ENCODE measurements around the gene CACFD1.

Gene CACFD1

GRCh38 chr9:133425049-133425632, 34.6 kb upstream of the CACFD1 start:
- Histone ChIP-seq H2AFZ (no peak overlapping the region), H3K4me1 (no peaks in the 10 kb centered on the region), H3K4me3 (ENCODE audit: low read depth, low read length) (no peak overlapping the region), H3K9me3 (ENCODE audit: control insufficient read depth, low read length) (no peaks in the 10 kb centered on the region), H3K36me3 (ENCODE audit: control insufficient read depth, insufficient read depth, low read length) (no peaks in the 10 kb centered on the region), H3K79me2 (no peaks in the 10 kb centered on the region), H3K27me3 (ENCODE audit: control insufficient read depth, insufficient read depth, low read length) (no peaks in the 10 kb centered on the region), H3K27ac (no peak overlapping the region), H3K4me2 (ENCODE audit: low read length) (no peak overlapping the region), H3K9ac (no peak overlapping the region)
- no peak for TF ChIP-seq CTCF (IDR thresholded peaks at IDR 0.05)

GRCh38 chr9:133426011-133426410, 33.8 kb upstream of the CACFD1 start:
- Histone ChIP-seq H3K9ac (no peak overlapping the region), H3K27me3 (ENCODE audit: control insufficient read depth, insufficient read depth, low read length) (no peaks in the 10 kb centered on the region), H3K4me3 (ENCODE audit: low read depth, low read length) (no peak overlapping the region), H2AFZ (no peak overlapping the region), H3K4me1 (no peaks in the 10 kb centered on the region), H3K36me3 (ENCODE audit: control insufficient read depth, insufficient read depth, low read length) (no peaks in the 10 kb centered on the region), H3K27ac (no peak overlapping the region), H3K4me2 (ENCODE audit: low read length) (no peak overlapping the region), H3K79me2 (no peaks in the 10 kb centered on the region), H3K9me3 (ENCODE audit: control insufficient read depth, low read length) (no peaks in the 10 kb centered on the region)
- TF ChIP-seq CTCF (IDR thresholded peaks at IDR 0.05) = no peak

GRCh38 chr9:133427658-133428348, 32.0 kb upstream of the CACFD1 start:
- H3K4me2 ChIP-seq (ENCODE audit: low read length) = peak overlapping the region; percentile 72
- no peaks in the 10 kb centered on the region for H3K27me3 ChIP-seq (ENCODE audit: control insufficient read depth, insufficient read depth, low read length)
- H3K4me1 ChIP-seq = no peaks in the 10 kb centered on the region
- H2AFZ ChIP-seq = peak overlapping the region; percentile 46
- no peak overlapping the region for H3K9ac ChIP-seq
- peak overlapping the region; percentile 51 for H3K27ac ChIP-seq
- H3K36me3 ChIP-seq (ENCODE audit: control insufficient read depth, insufficient read depth, low read length) = no peaks in the 10 kb centered on the region
- no peaks in the 10 kb centered on the region for H3K9me3 ChIP-seq (ENCODE audit: control insufficient read depth, low read length)
- no peak for TF ChIP-seq CTCF (IDR thresholded peaks at IDR 0.05)
- H3K79me2 ChIP-seq = no peaks in the 10 kb centered on the region
- no peak overlapping the region for H3K4me3 ChIP-seq (ENCODE audit: low read depth, low read length)

GRCh38 chr9:133428617-133429101, 31.1 kb upstream of the CACFD1 start:
- no peaks in the 10 kb centered on the region for H3K9me3 ChIP-seq (ENCODE audit: control insufficient read depth, low read length)
- H3K9ac ChIP-seq = no peak overlapping the region
- no peaks in the 10 kb centered on the region for H3K27me3 ChIP-seq (ENCODE audit: control insufficient read depth, insufficient read depth, low read length)

More at GRCh38 chr9:133428617-133429101, 31.1 kb upstream of the CACFD1 start:
- no peaks in the 10 kb centered on the region for H3K79me2 ChIP-seq
- H3K4me3 ChIP-seq (ENCODE audit: low read depth, low read length) = peak overlapping the region; percentile 11
- no peak overlapping the region for H3K4me2 ChIP-seq (ENCODE audit: low read length)
- no peaks in the 10 kb centered on the region for H3K36me3 ChIP-seq (ENCODE audit: control insufficient read depth, insufficient read depth, low read length)
- H3K4me1 ChIP-seq = no peaks in the 10 kb centered on the region
- no peak overlapping the region for H3K27ac ChIP-seq
- TF ChIP-seq CTCF (IDR thresholded peaks at IDR 0.05) = no peak
- H2AFZ ChIP-seq = no peak overlapping the region

All from parathyroid adenoma (tissue), 2 donors.